ENCODE measurements around the gene SHH. TPM values are rescaled to one million over a fixed set of nuclear protein-coding genes. Genes with fewer than 3 reads are reported as not detected.
A peak's percentile ranks its signal among the peaks of the same experiment; 100 is the strongest.

Gene SHH
- total and polyA plus RNA-seq, 2 of the 13 experiments (the other 11 are each of a cell fraction or from before 2014, with no cell fraction given): 1.9 to 3.4 TPM

DNA sequence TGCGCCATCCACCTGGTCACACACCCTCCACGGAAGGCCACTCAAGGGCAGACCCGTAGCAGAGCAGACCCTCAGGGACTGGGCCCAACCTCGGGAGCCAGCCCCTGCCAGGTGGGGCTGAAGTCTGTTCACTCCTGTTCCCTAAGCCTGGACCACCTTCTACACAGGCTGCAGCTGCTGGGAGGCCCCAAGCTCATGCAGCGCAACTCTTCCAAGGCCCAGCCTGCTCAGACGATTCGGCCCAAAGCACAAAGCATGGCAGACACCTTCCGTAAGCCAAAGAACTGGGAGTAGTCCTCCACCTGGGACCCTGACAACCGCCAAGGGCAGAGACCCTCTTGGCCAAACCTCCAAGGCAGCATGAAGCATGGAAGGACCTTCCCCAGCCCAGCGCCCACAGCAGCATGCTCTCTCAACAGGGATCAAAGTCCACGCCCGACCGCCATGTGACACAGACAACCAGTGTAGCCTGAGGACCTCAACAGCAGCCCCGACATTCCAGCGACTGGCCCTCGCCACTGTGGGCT lies 11.5 kb downstream of the SHH start (continued):
- TF ChIP-seq, protein P1, sequence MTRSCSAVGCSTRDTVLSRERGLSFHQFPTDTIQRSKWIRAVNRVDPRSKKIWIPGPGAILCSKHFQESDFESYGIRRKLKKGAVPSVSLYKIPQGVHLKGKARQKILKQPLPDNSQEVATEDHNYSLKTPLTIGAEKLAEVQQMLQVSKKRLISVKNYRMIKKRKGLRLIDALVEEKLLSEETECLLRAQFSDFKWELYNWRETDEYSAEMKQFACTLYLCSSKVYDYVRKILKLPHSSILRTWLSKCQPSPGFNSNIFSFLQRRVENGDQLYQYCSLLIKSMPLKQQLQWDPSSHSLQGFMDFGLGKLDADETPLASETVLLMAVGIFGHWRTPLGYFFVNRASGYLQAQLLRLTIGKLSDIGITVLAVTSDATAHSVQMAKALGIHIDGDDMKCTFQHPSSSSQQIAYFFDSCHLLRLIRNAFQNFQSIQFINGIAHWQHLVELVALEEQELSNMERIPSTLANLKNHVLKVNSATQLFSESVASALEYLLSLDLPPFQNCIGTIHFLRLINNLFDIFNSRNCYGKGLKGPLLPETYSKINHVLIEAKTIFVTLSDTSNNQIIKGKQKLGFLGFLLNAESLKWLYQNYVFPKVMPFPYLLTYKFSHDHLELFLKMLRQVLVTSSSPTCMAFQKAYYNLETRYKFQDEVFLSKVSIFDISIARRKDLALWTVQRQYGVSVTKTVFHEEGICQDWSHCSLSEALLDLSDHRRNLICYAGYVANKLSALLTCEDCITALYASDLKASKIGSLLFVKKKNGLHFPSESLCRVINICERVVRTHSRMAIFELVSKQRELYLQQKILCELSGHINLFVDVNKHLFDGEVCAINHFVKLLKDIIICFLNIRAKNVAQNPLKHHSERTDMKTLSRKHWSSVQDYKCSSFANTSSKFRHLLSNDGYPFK (CRISPR knock-in tag; IDR thresholded peaks at IDR 0.05; ENCODE audit: borderline replicate concordance): 0 out of 2 replicates have a peak, but pooled peaks have one; percentile 43
- TF ChIP-seq, protein P2, sequence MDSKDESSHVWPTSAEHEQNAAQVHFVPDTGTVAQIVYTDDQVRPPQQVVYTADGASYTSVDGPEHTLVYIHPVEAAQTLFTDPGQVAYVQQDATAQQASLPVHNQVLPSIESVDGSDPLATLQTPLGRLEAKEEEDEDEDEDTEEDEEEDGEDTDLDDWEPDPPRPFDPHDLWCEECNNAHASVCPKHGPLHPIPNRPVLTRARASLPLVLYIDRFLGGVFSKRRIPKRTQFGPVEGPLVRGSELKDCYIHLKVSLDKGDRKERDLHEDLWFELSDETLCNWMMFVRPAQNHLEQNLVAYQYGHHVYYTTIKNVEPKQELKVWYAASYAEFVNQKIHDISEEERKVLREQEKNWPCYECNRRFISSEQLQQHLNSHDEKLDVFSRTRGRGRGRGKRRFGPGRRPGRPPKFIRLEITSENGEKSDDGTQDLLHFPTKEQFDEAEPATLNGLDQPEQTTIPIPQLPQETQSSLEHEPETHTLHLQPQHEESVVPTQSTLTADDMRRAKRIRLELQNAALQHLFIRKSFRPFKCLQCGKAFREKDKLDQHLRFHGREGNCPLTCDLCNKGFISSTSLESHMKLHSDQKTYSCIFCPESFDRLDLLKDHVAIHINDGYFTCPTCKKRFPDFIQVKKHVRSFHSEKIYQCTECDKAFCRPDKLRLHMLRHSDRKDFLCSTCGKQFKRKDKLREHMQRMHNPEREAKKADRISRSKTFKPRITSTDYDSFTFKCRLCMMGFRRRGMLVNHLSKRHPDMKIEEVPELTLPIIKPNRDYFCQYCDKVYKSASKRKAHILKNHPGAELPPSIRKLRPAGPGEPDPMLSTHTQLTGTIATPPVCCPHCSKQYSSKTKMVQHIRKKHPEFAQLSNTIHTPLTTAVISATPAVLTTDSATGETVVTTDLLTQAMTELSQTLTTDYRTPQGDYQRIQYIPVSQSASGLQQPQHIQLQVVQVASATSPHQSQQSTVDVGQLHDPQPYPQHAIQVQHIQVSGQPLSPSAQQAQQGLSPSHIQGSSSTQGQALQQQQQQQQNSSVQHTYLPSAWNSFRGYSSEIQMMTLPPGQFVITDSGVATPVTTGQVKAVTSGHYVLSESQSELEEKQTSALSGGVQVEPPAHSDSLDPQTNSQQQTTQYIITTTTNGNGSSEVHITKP (CRISPR knock-in tag; IDR thresholded peaks at IDR 0.05; ENCODE audit: low read depth): no peak
- TF ChIP-seq, protein P3, sequence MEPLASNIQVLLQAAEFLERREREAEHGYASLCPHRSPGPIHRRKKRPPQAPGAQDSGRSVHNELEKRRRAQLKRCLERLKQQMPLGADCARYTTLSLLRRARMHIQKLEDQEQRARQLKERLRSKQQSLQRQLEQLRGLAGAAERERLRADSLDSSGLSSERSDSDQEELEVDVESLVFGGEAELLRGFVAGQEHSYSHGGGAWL (CRISPR knock-in tag; IDR thresholded peaks at IDR 0.05): peak; percentile 76; the same call in 1 of the 2 replicates
- TF ChIP-seq ZNF501 (CRISPR knock-in tag; IDR thresholded peaks at IDR 0.05) (peak; percentile 44; the same call in 1 of the 2 replicates), SALL1 (CRISPR knock-in tag; IDR thresholded peaks at IDR 0.05) (peak; percentile 53; the same call in 1 of the 2 replicates), KDM6A (CRISPR knock-in tag; IDR thresholded peaks at IDR 0.05; ENCODE audit: low read depth) (peak; percentile 45; the same call in 1 of the 2 replicates), ZNF607 (CRISPR knock-in tag; IDR thresholded peaks at IDR 0.05; ENCODE audit: borderline replicate concordance) (0 out of 2 replicates have a peak, but pooled peaks have one; percentile 41), ZNF432 (CRISPR knock-in tag; IDR thresholded peaks at IDR 0.05; ENCODE audit: borderline replicate concordance) (no peak), SMAD1 (CRISPR knock-in tag; IDR thresholded peaks at IDR 0.05; ENCODE audit: borderline replicate concordance, low read depth) (peak; percentile 46; the same call in 1 of the 2 replicates), ZNF530 (CRISPR knock-in tag; IDR thresholded peaks at IDR 0.05; ENCODE audit: low read depth) (no peak)
- TF ChIP-seq, protein P4, sequence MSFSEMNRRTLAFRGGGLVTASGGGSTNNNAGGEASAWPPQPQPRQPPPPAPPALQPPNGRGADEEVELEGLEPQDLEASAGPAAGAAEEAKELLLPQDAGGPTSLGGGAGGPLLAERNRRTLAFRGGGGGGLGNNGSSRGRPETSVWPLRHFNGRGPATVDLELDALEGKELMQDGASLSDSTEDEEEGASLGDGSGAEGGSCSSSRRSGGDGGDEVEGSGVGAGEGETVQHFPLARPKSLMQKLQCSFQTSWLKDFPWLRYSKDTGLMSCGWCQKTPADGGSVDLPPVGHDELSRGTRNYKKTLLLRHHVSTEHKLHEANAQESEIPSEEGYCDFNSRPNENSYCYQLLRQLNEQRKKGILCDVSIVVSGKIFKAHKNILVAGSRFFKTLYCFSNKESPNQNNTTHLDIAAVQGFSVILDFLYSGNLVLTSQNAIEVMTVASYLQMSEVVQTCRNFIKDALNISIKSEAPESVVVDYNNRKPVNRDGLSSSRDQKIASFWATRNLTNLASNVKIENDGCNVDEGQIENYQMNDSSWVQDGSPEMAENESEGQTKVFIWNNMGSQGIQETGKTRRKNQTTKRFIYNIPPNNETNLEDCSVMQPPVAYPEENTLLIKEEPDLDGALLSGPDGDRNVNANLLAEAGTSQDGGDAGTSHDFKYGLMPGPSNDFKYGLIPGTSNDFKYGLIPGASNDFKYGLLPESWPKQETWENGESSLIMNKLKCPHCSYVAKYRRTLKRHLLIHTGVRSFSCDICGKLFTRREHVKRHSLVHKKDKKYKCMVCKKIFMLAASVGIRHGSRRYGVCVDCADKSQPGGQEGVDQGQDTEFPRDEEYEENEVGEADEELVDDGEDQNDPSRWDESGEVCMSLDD (CRISPR knock-in tag; IDR thresholded peaks at IDR 0.05; ENCODE audit: borderline replicate concordance): no peak
- TF ChIP-seq, protein P5, sequence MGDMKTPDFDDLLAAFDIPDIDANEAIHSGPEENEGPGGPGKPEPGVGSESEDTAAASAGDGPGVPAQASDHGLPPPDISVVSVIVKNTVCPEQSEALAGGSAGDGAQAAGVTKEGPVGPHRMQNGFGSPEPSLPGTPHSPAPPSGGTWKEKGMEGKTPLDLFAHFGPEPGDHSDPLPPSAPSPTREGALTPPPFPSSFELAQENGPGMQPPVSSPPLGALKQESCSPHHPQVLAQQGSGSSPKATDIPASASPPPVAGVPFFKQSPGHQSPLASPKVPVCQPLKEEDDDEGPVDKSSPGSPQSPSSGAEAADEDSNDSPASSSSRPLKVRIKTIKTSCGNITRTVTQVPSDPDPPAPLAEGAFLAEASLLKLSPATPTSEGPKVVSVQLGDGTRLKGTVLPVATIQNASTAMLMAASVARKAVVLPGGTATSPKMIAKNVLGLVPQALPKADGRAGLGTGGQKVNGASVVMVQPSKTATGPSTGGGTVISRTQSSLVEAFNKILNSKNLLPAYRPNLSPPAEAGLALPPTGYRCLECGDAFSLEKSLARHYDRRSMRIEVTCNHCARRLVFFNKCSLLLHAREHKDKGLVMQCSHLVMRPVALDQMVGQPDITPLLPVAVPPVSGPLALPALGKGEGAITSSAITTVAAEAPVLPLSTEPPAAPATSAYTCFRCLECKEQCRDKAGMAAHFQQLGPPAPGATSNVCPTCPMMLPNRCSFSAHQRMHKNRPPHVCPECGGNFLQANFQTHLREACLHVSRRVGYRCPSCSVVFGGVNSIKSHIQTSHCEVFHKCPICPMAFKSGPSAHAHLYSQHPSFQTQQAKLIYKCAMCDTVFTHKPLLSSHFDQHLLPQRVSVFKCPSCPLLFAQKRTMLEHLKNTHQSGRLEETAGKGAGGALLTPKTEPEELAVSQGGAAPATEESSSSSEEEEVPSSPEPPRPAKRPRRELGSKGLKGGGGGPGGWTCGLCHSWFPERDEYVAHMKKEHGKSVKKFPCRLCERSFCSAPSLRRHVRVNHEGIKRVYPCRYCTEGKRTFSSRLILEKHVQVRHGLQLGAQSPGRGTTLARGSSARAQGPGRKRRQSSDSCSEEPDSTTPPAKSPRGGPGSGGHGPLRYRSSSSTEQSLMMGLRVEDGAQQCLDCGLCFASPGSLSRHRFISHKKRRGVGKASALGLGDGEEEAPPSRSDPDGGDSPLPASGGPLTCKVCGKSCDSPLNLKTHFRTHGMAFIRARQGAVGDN (CRISPR knock-in tag; IDR thresholded peaks at IDR 0.05): peak; percentile 91

All from HepG2 (cell line).